Ishikawa (cell line): Measurements from ENCODE around the gene ARHGEF40.

Experiments used
- CREB1 ChIP-seq: IDR thresholded peaks from 2 replicates; pipeline ENCODE4 v1.6.1; 2012; ENCODE audit warnings: low read depth
- FOXM1 ChIP-seq: IDR thresholded peaks from 2 replicates; pipeline ENCODE4 v1.6.1; 2012; ENCODE audit warnings: low read depth, borderline replicate concordance
- RAD21 ChIP-seq: IDR thresholded peaks from 2 replicates; pipeline ENCODE4 v1.6.1; 2012; ENCODE audit warnings: low read depth
- ZBTB7A ChIP-seq: IDR thresholded peaks from 2 replicates; pipeline ENCODE4 v1.6.1; 2012; ENCODE audit warnings: low read depth
- TF ChIP-seq, protein P1 (sequence below): IDR thresholded peaks from 2 replicates; pipeline ENCODE4 v1.6.1; 2012; ENCODE audit warnings: low read depth, mild to moderate bottlenecking

DNA sequence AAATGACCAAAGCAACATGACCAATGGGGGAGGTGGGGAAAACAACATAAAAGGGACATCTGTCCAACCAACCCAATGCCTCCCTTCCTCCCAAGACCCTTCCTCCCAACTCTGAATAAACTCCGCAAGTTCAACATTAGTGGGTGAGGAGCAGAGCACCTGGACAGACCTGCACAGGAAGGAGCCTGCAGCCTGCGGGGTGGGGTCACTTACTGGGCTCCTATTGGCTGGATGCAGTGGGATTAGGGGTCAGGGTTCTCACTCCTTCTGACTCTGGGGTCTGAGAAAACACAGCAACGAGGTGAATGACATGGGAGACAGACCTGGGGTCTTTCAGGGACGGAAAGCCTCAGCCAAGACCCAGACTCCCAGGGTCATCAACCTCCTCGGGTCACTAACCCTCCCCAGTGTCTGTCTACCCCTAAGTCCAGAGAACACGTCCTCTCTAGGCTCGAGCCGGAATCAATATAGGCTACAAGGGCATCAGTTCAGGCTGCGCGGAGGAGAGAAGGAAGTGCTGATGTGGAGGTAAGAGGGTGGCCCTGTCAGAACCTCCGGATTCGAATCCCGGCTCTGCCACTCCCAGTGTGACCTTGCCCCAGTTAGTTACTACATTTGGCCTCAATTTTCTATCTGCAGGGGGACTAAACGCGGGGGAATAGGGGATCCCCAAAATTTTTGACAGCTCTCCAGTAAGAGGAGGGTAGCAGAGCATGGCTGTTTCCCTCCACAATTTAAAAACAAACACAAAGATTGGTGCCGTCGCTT is 46.1 kb upstream of the ARHGEF40 start:
- TF ChIP-seq, protein P1, sequence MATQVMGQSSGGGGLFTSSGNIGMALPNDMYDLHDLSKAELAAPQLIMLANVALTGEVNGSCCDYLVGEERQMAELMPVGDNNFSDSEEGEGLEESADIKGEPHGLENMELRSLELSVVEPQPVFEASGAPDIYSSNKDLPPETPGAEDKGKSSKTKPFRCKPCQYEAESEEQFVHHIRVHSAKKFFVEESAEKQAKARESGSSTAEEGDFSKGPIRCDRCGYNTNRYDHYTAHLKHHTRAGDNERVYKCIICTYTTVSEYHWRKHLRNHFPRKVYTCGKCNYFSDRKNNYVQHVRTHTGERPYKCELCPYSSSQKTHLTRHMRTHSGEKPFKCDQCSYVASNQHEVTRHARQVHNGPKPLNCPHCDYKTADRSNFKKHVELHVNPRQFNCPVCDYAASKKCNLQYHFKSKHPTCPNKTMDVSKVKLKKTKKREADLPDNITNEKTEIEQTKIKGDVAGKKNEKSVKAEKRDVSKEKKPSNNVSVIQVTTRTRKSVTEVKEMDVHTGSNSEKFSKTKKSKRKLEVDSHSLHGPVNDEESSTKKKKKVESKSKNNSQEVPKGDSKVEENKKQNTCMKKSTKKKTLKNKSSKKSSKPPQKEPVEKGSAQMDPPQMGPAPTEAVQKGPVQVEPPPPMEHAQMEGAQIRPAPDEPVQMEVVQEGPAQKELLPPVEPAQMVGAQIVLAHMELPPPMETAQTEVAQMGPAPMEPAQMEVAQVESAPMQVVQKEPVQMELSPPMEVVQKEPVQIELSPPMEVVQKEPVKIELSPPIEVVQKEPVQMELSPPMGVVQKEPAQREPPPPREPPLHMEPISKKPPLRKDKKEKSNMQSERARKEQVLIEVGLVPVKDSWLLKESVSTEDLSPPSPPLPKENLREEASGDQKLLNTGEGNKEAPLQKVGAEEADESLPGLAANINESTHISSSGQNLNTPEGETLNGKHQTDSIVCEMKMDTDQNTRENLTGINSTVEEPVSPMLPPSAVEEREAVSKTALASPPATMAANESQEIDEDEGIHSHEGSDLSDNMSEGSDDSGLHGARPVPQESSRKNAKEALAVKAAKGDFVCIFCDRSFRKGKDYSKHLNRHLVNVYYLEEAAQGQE: no peak
- TF ChIP-seq FOXM1 (no peak), ZBTB7A (no peak), CREB1 (no peak), RAD21 (no peak)
